Fibroblast of lung (primary cell): ENCODE data around the gene ADGRB3. TPM values are rescaled to one million over a fixed set of nuclear protein-coding genes. Genes with fewer than 3 reads are reported as not detected.

Source experiments
- DNase-seq, 2 donors: peaks; one replicate each; pipeline versions ENCODE4 v3.0.0 to v3.0.0-alpha.2; 2010; ENCODE audit warnings: low read depth in 2 of 2
- H2AFZ ChIP-seq: 2 replicates; pipeline ENCODE4 v1.5.1; 2012; ENCODE audit warnings: low read length, control low read depth, inconsistent platforms
- H3K27ac ChIP-seq: 2 replicates; pipeline ENCODE4 v1.5.1; 2011; ENCODE audit warnings: low read length, control low read depth; ENCODE audit not compliant: insufficient read depth
- H3K27me3 ChIP-seq: 2 replicates; pipeline ENCODE4 v1.5.1; 2011; ENCODE audit warnings: mild to moderate bottlenecking, low read length; ENCODE audit not compliant: control insufficient read depth, insufficient read depth
- H3K36me3 ChIP-seq: 2 replicates; pipeline ENCODE4 v1.5.1; 2011; ENCODE audit warnings: low read length; ENCODE audit not compliant: control insufficient read depth, insufficient read depth
- H3K4me1 ChIP-seq: 2 replicates; pipeline ENCODE4 v1.5.1; 2011; ENCODE audit warnings: low read length; ENCODE audit not compliant: control insufficient read depth, insufficient read depth; ENCODE audit errors: extremely low read depth
- H3K4me2 ChIP-seq: 2 replicates; pipeline ENCODE4 v1.5.1; 2011; ENCODE audit warnings: low read length, control low read depth; ENCODE audit not compliant: insufficient read depth; ENCODE audit errors: extremely low read depth
- H3K4me3 ChIP-seq, 4 experiments: fragments of 200-600 bp in 1 of 4; sonication (generic) in 1 of 4; replicated peaks in 1 of 4; 2 replicates each; pipeline ENCODE4 v1.5.1; 2011 to 2016; ENCODE audit warnings: low read length in 4 of 4, low read depth in 3 of 4, mild to moderate bottlenecking in 3 of 4, control low read depth in 2 of 4, inconsistent platforms in 1 of 4, mixed read lengths in 1 of 4; ENCODE audit not compliant: insufficient read depth in 1 of 4; ENCODE audit errors: control extremely low read depth in 1 of 4
- H3K79me2 ChIP-seq: 2 replicates; pipeline ENCODE4 v1.5.1; 2012; ENCODE audit warnings: mild to moderate bottlenecking, low read length, inconsistent platforms; ENCODE audit not compliant: control insufficient read depth, insufficient read depth
- H3K9ac ChIP-seq: 2 replicates; pipeline ENCODE4 v1.5.1; 2011; ENCODE audit warnings: mild to moderate bottlenecking, low read length, control low read depth; ENCODE audit not compliant: insufficient read depth
- H3K9me3 ChIP-seq: 2 replicates; pipeline ENCODE4 v1.5.1; 2012; ENCODE audit warnings: low read depth, low read length; ENCODE audit not compliant: control insufficient read depth, insufficient read depth
- H4K20me1 ChIP-seq: 2 replicates; pipeline ENCODE4 v1.5.1; 2011; ENCODE audit warnings: low read length; ENCODE audit not compliant: control insufficient read depth, insufficient read depth; ENCODE audit errors: extremely low read depth
- EZH2 ChIP-seq: IDR thresholded peaks from 2 replicates; pipeline ENCODE4 v1.5.1; 2012; ENCODE audit warnings: low read length, control low read depth, mild to moderate bottlenecking; ENCODE audit errors: missing control alignments
- polyA plus RNA-seq, 2 donors: library from polyadenylated mRNA; depleted of rRNA in 1 of 2; stranded (reverse) in 1 of 2; unstranded in 1 of 2; fragments of >200 nt; gene quantifications; 2 replicates each; pipeline ENCODE4 v1.2.1, GENCODE V29; 2011 to 2012; ENCODE audit warnings: missing spikeins in 1 of 2
- total RNA-seq: library from RNA; depleted of rRNA; stranded (reverse); fragments of >200 nt; gene quantifications from 2 replicates; pipeline ENCODE4 v1.2.1, GENCODE V29; 2014
- TF ChIP-seq, protein P1 (sequence below), 2 donors: IDR thresholded peaks in 1 of 2; conservative IDR thresholded peaks in 1 of 2; 1 replicate in 1 of 2; 2 replicates in 1 of 2; pipeline ENCODE4 v1.5.1; 2011 to 2012; ENCODE audit warnings: low read length in 2 of 2, control low read depth in 1 of 2, inconsistent platforms in 1 of 2, low read depth in 1 of 2, mild to moderate bottlenecking in 1 of 2

The ADGRB3 gene
- total and polyA plus RNA-seq, 2 donors (not counting 1 experiment from before 2014, with no cell fraction given) = 0.33 TPM; not detected in 1

DNA sequence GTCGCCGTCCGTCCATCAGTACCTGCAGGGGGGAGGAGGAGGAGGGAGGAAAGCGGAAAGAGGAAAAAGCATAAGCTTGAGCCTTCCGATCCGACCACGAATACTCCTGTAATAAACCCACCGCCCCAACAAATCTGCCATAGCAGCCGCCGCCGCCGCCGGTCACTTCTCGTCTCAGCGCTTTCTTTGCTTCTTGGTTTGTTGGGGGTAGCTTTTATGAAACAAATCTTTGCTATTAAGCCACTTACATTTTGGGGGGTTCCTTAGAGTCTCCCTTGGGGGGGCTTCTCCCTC is 277 bp downstream of the ADGRB3 start:
- H3K4me3 ChIP-seq = peak overlapping the region; percentile 61 to 89 (median 64)
- no peaks in the 10 kb centered on the region for H3K79me2 ChIP-seq
- H3K36me3 ChIP-seq = no peaks in the 10 kb centered on the region
- H3K9ac ChIP-seq = no peak overlapping the region
- H3K27me3 ChIP-seq = peaks cover 11% of the 10 kb centered on the region
- TF ChIP-seq EZH2 = no peak
- H2AFZ ChIP-seq = peak overlapping the region; percentile 80
- H4K20me1 ChIP-seq = no peaks in the 10 kb centered on the region
- H3K4me1 ChIP-seq = no peaks in the 10 kb centered on the region
- peak overlapping the region; percentile 91 for H3K4me2 ChIP-seq
- no peak overlapping the region for H3K27ac ChIP-seq
- no peaks in the 10 kb centered on the region for H3K9me3 ChIP-seq
- no peak for DNase-seq

DNA sequence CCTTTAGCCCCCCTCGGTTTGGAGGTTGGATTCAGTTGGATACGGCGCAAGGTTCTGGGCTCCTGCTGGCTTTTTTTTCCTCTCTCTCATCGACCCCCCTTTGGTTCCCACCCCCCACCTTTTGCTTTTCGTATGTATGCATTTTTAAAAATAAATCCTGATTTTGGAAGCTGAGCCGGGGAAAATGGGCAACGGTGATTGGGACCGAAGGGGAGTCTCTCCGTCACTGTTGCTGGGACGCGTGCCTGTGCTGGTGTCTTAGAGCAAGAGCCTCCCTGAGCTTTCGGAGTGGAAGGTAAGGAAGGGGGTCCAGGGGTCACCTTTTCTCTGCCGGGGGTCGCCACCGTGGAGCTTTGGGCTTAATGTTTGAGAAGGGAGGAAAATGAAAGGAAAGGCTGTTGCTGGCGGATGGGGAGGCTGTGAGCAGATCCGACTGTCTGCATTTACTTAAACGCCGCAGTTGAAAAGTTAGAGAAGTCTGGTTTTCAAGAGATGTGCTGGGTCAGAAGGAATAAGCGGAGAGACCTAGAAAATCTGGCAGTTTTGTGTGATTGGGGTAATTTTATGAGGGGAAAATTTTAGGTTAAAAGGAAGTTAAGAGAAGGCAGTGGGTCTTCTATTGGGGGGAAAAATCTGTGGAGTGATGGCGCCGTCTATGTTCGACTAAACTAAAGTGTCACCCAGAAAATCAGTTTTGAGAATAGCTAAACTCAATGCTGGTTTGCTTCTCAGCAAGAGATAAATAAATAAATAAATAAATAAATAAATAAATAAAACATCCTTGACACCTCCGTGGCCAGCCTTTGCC is 828 bp downstream of the ADGRB3 start:
- H2AFZ ChIP-seq = peak overlapping the region; percentile 55
- TF ChIP-seq EZH2 = peak; percentile 33
- TF ChIP-seq, protein P1, sequence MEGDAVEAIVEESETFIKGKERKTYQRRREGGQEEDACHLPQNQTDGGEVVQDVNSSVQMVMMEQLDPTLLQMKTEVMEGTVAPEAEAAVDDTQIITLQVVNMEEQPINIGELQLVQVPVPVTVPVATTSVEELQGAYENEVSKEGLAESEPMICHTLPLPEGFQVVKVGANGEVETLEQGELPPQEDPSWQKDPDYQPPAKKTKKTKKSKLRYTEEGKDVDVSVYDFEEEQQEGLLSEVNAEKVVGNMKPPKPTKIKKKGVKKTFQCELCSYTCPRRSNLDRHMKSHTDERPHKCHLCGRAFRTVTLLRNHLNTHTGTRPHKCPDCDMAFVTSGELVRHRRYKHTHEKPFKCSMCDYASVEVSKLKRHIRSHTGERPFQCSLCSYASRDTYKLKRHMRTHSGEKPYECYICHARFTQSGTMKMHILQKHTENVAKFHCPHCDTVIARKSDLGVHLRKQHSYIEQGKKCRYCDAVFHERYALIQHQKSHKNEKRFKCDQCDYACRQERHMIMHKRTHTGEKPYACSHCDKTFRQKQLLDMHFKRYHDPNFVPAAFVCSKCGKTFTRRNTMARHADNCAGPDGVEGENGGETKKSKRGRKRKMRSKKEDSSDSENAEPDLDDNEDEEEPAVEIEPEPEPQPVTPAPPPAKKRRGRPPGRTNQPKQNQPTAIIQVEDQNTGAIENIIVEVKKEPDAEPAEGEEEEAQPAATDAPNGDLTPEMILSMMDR (conservative IDR thresholded peaks at IDR 0.05 in 1 of 2, IDR thresholded peaks at IDR 0.05 in 1 of 2; ENCODE audit: low read depth in 1 of 2, low read length in 2 of 2) = no peak
- H3K36me3 ChIP-seq = no peaks in the 10 kb centered on the region
- peak overlapping the region; percentile 61 to 89 (median 64) for H3K4me3 ChIP-seq
- no peaks in the 10 kb centered on the region for H3K4me1 ChIP-seq
- peak in 1 of 2 donors; percentile 53 for DNase-seq
- peak overlapping the region; percentile 91 for H3K4me2 ChIP-seq
- no peaks in the 10 kb centered on the region for H4K20me1 ChIP-seq
- no peaks in the 10 kb centered on the region for H3K79me2 ChIP-seq
- no peak overlapping the region for H3K9ac ChIP-seq
- H3K9me3 ChIP-seq = no peaks in the 10 kb centered on the region
- no peak overlapping the region for H3K27ac ChIP-seq
- peaks cover 11% of the 10 kb centered on the region for H3K27me3 ChIP-seq

DNA sequence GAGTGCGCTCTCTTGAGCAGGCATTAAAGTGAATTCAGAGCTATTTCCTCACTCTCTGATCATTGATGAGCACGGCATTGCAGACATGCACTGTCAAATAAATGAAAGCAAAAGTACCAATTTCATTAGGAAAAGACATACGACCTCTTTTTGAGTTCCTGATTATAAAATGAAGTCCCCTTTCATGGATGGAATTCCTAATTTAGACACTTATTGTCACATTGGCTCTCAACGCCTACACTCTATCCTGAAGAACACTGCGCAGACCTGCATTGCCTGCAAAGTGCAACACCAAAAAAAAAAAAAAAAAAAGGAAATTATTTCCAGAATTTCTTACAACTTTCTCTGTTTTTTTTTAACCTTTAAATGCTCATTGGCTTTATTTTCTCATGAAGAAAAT is 1.6 kb downstream of the ADGRB3 start:
- peaks cover 11% of the 10 kb centered on the region for H3K27me3 ChIP-seq
- no peak overlapping the region for H3K9ac ChIP-seq
- no peaks in the 10 kb centered on the region for H3K4me1 ChIP-seq
- no peak overlapping the region for H3K4me2 ChIP-seq
- no peaks in the 10 kb centered on the region for H3K79me2 ChIP-seq
- no peaks in the 10 kb centered on the region for H3K9me3 ChIP-seq
- no peak for TF ChIP-seq EZH2
- TF ChIP-seq, protein P1 (conservative IDR thresholded peaks at IDR 0.05 in 1 of 2, IDR thresholded peaks at IDR 0.05 in 1 of 2; ENCODE audit: low read depth in 1 of 2, low read length in 2 of 2) = no peak
- peak overlapping the region in 1 of 4 experiments; percentile 89 for H3K4me3 ChIP-seq
- H3K36me3 ChIP-seq = no peaks in the 10 kb centered on the region
- H3K27ac ChIP-seq = no peak overlapping the region
- no peak for DNase-seq
- no peak overlapping the region for H2AFZ ChIP-seq
- H4K20me1 ChIP-seq = no peaks in the 10 kb centered on the region
